ENCODE measurements around the gene PTGIS. TPM values are rescaled to one million over a fixed set of nuclear protein-coding genes. Genes with fewer than 3 reads are reported as not detected.

The PTGIS gene
- total RNA-seq, 3 donors from 2014 or later = 38.7 to 41.7 (median 41.0) TPM

DNA sequence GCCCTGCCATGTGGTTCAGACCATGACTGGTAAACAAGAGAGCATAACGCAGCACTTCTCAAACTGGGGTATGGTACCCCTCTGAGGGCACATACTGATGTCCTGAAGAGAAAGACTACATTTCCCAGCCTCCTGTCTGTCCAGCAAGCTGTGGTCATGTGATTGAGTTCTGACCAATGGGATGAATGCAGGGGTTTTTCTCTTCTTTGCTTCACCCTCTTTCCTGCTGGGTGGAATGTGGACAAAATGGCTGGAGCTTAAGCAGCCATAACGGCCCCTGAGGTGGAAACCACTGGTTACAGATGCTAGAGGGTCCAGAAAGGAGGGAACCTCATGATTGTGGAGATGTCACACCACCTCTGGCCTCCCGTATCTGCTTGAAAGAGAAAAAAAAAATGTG is 66.0 kb downstream of the PTGIS start:
- H3K27ac ChIP-seq = no peak overlapping the region
- no peak for DNase-seq (ENCODE audit: low spot score in 2 of 2)
- intact Hi-C loops (cut with DNase I; ENCODE audit: low total_unique reads) = no loop called here
- no peak overlapping the region for H3K4me3 ChIP-seq
- no peaks in the 10 kb centered on the region for H3K4me1 ChIP-seq
- H3K27me3 ChIP-seq = peaks cover 0 to 8% of the 10 kb centered on the region in 2 donors
- no peaks in the 10 kb centered on the region for H3K36me3 ChIP-seq
- TF ChIP-seq POLR2A (IDR thresholded peaks at IDR 0.05) (no peak), POLR2AphosphoS5 (IDR thresholded peaks at IDR 0.05) (no peak)
- TF ChIP-seq, protein P1, sequence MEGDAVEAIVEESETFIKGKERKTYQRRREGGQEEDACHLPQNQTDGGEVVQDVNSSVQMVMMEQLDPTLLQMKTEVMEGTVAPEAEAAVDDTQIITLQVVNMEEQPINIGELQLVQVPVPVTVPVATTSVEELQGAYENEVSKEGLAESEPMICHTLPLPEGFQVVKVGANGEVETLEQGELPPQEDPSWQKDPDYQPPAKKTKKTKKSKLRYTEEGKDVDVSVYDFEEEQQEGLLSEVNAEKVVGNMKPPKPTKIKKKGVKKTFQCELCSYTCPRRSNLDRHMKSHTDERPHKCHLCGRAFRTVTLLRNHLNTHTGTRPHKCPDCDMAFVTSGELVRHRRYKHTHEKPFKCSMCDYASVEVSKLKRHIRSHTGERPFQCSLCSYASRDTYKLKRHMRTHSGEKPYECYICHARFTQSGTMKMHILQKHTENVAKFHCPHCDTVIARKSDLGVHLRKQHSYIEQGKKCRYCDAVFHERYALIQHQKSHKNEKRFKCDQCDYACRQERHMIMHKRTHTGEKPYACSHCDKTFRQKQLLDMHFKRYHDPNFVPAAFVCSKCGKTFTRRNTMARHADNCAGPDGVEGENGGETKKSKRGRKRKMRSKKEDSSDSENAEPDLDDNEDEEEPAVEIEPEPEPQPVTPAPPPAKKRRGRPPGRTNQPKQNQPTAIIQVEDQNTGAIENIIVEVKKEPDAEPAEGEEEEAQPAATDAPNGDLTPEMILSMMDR (IDR thresholded peaks at IDR 0.05) = no peak
- H3K9me3 ChIP-seq = no peaks in the 10 kb centered on the region

DNA sequence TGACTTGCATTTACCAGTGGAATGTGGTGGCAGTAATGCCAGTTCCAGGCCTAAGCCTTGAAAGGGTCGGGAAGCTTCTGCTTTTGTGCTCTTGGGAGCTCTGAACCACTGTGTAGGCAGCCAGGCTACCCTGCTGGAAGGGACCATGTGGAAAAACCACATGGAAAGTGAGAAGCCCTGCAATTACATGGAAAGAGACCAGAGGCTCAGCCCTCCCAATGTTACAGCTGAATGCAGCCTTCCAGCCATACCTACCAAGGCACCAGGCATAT is 70.6 kb downstream of the PTGIS start:
- no peak for DNase-seq (ENCODE audit: low spot score in 2 of 2)
- TF ChIP-seq POLR2AphosphoS5 (IDR thresholded peaks at IDR 0.05) = no peak
- no peak for TF ChIP-seq POLR2A (IDR thresholded peaks at IDR 0.05)
- TF ChIP-seq, protein P1 (IDR thresholded peaks at IDR 0.05) = no peak
- no peaks in the 10 kb centered on the region for H3K9me3 ChIP-seq
- no peak overlapping the region for H3K4me3 ChIP-seq
- H3K27me3 ChIP-seq = peaks cover 0 to 8% of the 10 kb centered on the region in 2 donors
- intact Hi-C loops (cut with DNase I; ENCODE audit: low total_unique reads) = no loop called here
- no peaks in the 10 kb centered on the region for H3K4me1 ChIP-seq
- no peak overlapping the region for H3K27ac ChIP-seq
- no peaks in the 10 kb centered on the region for H3K36me3 ChIP-seq

DNA sequence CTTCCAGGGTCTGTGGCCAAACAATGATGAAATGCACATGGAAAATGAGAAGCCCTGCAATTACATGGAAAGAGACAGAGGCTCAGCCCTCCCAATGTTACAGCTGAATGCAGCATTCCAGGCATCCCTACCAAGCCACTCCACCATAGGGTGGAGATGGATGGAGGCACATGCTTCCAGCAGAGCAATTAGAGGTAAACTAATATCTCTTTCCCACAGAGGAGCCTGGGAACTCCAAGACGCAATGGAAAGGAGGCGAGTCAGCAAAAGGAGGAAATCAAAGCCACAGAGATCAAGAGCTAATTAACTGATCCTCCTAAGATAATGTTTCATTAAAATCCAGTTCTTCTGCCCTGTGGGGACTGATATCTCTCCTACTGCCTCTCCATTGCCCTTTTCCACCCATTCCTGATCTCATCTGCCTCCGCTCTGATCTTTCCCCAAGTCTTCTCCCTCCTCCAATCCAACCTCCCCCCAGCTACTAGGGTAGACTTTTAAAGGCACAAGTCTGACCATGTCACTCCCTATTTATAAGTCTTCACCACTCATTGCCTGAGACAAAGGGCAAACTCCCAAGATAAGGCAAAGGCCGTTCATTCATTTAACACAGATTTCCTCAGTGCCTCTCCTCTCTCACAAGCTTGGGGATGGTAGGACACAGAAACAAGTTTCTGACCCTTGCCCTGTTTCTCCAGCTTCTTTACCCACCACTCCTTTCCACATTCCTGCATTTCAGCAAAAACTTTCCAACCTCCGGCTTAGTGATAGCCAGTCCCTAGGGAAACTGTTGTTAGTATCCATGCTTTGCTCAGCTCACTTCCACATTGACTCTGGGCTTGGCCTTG is 71.2 kb downstream of the PTGIS start:
- TF ChIP-seq POLR2AphosphoS5 (IDR thresholded peaks at IDR 0.05) (no peak), POLR2A (IDR thresholded peaks at IDR 0.05) (no peak)
- TF ChIP-seq, protein P1 (IDR thresholded peaks at IDR 0.05) = no peak

DNA sequence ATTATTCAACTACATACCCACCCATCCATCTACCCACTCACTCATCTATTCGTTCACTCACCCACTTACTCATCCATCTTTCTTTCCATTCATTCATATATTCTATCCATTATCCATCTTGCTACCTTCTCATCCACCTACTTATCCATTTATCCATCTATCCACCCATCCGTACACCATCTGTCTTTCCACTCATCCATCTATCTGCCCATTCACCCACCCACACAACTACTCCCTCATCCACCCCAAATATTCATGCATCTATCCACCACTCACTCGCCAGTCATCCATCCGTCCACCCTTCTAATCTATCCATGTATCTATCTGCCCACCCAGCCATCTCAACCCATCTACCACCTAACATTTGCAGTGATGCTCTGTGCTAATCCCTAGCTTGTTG is 71.9 kb downstream of the PTGIS start:
- no peak for TF ChIP-seq POLR2A (IDR thresholded peaks at IDR 0.05)
- TF ChIP-seq POLR2AphosphoS5 (IDR thresholded peaks at IDR 0.05) = no peak
- TF ChIP-seq, protein P1 (IDR thresholded peaks at IDR 0.05) = no peak
- intact Hi-C loops (cut with DNase I; ENCODE audit: low total_unique reads) = no loop called here
- Histone ChIP-seq H3K4me1 (no peaks in the 10 kb centered on the region), H3K36me3 (no peaks in the 10 kb centered on the region), H3K4me3 (no peak overlapping the region), H3K9me3 (no peaks in the 10 kb centered on the region), H3K27me3 (peaks cover 0 to 8% of the 10 kb centered on the region in 2 donors), H3K27ac (no peak overlapping the region)
- no peak for DNase-seq (ENCODE audit: low spot score in 2 of 2)

More for the DNA sequence above, 71.2 kb downstream of the PTGIS start:
- no peak for DNase-seq (ENCODE audit: low spot score in 2 of 2)
- no peak overlapping the region for H3K4me3 ChIP-seq
- H3K27me3 ChIP-seq = peaks cover 0 to 8% of the 10 kb centered on the region in 2 donors
- intact Hi-C loops (cut with DNase I; ENCODE audit: low total_unique reads) = no loop called here
- no peaks in the 10 kb centered on the region for H3K9me3 ChIP-seq
- no peak overlapping the region for H3K27ac ChIP-seq
- no peaks in the 10 kb centered on the region for H3K4me1 ChIP-seq
- H3K36me3 ChIP-seq = no peaks in the 10 kb centered on the region

DNA sequence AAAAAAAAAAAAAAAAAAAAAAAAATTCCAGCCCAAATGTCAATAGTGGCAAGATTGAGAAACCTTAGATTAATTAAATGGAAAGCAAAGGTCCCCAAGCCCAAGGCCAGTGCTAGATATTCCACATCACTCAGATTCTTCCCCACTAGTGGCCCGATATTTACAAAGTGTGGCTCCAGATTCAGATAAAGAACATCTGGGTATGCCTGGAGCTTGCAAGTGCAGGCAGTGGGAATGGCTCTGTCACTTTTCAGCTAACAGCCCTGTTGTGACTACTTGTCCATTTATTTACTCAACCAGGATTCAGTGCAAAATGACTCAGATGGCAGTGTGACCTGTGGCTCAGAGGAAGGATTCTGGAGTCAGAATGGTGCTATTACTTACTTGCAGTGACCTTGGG is 77.2 kb downstream of the PTGIS start:
- Histone ChIP-seq H3K27me3 (peaks cover 0 to 26% of the 10 kb centered on the region in 2 donors), H3K27ac (no peak overlapping the region)
- intact Hi-C loops (cut with DNase I; ENCODE audit: low total_unique reads) = no loop called here

More for the DNA sequence above, 77.2 kb downstream of the PTGIS start:
- Histone ChIP-seq H3K4me3 (no peak overlapping the region), H3K36me3 (no peaks in the 10 kb centered on the region), H3K4me1 (no peaks in the 10 kb centered on the region), H3K9me3 (no peaks in the 10 kb centered on the region)
- no peak for DNase-seq (ENCODE audit: low spot score in 2 of 2)
- TF ChIP-seq POLR2AphosphoS5 (IDR thresholded peaks at IDR 0.05) = no peak
- TF ChIP-seq POLR2A (IDR thresholded peaks at IDR 0.05) = no peak
- TF ChIP-seq, protein P1 (IDR thresholded peaks at IDR 0.05) = no peak
